Fibroblast of skin of right biceps (primary cell): Measurements from ENCODE around the gene ADAMTSL1.
"Not testable (repeated sequence)": the region's sequence is repeated elsewhere in the genome, so short reads cannot be mapped to it uniquely, and the experiment has no call there.

Experiments used
- DNase-seq: peaks from one replicate; pipeline ENCODE4 v3.0.0-alpha.2; 2013

ADAMTSL1 gene

GRCh38 chr9:18920141-18921084 lies 446.5 kb downstream of the ADAMTSL1 start:
- peak; percentile 52 for DNase-seq

DNA sequence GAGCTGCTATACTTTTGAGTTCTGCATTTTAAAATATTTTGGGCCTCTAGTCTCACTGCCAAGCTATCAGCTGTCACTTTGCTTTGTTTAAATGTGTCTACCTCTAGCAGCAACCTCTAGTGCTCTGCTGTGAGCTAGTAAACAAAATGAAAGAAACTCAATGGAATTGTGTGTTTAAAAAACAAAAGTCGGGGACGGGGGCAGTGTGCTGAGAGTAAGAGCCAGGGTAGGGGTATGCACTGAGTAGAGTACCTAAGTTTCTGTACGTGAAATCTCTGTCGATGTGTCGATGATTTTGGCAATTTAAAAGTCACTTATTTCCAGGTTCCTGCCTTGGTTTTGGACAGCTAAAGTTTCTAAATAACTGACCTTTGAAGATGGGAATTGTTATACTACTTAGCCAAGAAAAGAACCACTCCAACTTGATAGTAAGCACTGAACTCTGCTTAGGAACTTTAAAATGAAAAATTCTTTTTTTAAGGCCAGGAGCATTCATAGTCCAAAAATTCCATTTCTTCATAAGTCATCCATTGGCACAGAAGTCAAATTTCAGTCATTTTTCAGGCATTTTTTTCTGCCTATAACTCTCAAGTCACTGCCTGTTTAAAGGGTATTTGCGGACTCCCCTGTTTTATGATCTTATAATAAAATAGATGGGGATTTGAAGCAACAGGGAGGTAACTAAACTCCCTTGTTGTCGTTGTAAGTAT lies 447.6 kb downstream of the ADAMTSL1 start:
- DNase-seq, result peak; percentile 42

GRCh38 chr9:18922161-18922885 lies 448.4 kb downstream of the ADAMTSL1 start:
- DNase-seq, result no peak

- no peak for DNase-seq
These were observed 449.2 kb downstream of the ADAMTSL1 start for GRCh38 chr9:18923167-18923566.

DNA sequence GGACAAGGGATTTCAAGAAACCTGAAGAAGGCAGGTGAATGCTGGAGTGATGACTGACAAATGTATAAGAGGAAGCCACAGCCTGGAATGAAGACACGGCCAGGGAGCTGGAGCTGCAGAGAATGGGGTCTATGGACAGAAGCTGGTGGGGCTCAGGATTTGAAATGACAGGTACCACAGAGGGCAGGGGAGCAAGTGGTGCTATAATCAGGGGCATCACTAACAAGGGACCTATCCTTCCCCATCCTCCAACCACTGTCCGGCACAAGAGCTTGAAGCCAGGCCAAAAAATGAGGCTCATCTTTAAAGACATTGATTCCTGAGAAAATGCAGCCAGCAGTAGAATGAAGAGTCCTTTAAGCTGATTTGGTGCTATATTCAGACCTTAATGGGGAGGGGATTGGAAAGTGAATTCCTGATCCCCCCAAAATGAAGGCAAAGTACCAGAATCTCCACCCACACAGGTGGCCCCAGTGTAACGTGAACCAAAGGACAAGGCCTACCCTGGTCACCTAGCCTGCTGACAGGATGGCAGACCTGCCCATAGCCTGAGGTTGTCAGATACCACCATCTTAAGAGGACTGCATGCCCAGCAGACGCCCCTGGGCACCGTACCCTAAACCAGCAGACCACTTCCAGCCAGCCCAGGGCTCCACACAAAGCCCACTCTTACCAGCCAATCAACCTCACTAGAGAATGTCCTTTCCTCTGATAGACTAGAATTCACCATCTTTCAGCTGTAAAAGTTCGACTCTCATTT lies 449.9 kb downstream of the ADAMTSL1 start:
- no peak for DNase-seq

GRCh38 chr9:18925880-18926279 lies 451.9 kb downstream of the ADAMTSL1 start:
- no peak for DNase-seq

DNA sequence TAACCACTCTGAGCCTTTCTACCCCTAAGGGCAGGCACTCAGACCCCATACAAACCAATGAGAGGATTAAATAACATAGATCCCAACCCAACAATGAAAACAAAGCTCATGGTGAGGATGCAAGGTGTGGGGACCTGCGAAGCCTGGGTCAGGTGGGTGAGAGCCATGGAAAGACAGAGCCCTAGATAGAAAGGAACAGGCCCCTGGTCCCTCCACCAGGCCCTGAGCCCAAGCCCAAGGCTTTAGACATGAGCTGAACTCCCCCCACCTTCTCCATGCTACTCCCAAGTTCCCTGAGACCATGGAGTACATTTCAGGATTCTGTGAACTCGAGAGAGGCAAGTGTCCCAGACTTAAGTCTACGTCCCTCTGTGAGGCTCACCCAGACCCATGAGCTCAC lies 452.6 kb downstream of the ADAMTSL1 start:
- DNase-seq, result no peak

DNA sequence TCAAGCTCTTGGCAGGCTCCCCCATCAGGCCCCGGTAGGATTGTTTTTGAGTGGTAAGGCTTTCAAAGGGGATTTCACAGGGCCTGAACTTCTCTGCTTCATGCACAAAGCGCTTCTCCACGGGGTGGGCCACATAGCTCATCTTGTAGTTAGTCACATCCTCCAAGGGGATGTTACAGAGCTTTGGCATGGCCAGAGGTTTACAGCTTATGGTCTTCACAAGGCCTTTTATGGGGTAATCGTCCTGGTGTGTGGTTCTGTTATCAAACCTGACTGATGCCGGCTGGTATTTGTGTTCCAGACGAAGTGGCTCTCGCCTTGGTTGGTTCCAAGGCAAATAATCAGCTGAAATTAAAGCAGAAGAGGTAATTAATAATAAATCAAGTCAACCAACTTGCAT lies 454.8 kb downstream of the ADAMTSL1 start:
- DNase-seq, result peak; percentile 28

DNA sequence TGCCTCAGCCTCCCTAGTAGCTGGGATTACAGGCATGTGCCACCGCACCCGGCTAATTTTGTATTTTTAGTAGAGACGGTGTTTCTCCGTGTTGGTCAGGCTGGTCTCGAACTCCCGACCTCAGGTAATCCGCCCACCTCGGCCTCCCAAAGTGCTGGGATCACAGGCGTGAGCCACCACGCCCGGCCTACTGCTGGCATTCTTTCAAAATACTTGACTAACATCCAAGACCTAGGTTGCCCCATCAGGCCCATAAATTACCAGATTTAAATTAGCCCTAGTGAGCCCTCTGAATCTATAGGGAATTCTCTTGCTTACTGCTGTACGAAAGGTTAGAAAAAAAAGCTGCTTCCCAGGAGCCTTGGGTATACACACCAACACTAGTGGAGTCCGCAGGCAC lies 456.7 kb downstream of the ADAMTSL1 start:
- DNase-seq, result not testable (repeated sequence)

DNA sequence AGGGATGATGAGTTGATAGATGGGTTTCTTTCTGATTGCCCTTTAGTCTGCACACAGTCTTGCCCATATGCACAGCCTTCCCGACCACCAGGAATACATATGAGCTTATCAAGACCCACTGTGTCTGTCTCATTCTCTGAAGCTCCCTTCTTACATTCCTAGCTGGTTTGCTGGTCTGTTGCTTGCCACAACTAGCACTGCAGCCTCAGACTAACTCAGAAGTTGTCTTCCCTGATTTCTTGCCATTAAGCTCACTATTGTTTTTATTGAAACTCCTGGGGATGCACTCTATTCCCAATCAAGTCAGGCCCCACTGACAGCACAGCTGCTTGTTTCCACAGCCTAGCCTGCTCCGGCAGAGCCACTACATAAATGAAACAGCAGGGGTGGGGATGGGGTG lies 461.6 kb downstream of the ADAMTSL1 start:
- no peak for DNase-seq

DNA sequence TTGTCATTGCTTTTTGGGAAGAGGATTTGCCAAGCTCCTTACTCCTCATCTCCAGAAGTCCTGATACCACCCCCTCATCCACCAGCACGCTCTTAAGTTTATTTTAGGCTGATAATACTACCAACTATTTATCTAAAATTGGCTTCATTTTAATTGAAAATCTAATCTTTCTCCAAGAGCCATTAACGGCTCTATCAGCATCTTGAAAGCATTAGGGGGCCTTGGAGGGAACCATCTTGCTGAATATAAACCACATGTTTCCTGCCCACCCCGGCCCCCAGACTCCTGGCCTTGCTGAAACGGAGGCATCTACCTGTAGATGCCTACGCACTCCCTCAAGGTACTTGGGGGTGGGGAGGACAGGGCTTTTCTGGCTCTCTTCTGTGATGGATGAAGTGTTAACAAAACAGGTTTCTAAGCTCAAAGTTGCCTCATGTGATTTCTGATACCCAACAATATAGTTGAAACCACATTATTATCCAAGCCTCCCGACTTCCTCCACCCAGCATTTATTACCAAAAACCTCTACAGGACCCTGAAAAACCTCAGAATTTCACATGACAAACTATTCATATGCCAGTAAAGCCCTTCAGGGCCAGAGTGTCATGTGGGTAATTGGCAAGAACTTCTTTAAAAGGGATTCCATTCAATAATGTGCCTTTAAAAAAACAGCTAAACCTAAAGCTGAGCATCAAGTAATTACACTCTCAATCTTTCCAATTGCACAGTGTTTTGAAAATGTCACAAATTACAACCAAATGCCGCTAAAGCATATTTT lies 462.3 kb downstream of the ADAMTSL1 start:
- DNase-seq, result no peak

DNA sequence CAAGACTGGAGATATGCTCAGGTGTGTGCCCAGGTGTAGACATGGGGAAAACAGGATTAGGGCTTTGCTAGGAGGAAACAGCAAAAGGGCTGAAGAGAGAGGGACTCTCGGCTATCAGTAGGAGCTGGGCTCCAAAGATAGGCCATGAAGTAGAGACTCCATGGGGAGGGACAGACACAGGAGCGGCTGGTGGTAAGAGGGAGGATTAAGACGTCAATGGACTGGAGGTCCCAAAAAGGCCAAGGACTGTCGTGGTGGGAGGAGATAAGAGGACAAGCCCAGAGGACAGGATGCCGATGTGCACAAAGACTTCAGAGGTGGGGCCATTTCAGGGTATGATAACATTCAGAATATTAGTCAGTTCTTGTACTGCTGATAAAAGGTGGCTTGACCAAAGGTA lies 466.0 kb downstream of the ADAMTSL1 start:
- no peak for DNase-seq

- DNase-seq, result no peak
These were observed 467.2 kb downstream of the ADAMTSL1 start for GRCh38 chr9:18941060-18941740.

DNA sequence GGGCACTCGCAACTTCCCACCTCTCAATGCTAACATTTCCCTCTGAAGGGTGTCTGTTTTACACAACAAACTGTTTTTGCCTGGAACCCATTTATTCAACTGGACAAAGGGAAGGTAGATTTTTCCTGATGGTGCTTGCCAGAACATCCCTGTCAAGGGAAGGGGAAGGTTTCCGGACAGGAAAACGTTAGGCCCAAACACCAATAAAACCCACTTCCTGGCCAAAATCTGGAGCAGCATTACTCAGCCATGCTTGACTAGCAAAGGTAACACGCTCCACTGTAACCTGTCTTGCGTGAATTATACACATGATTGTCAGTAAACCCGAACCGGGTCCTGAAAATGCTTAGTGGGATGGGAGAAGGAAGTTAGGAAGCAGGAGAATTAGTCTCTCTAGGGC lies 468.8 kb downstream of the ADAMTSL1 start:
- DNase-seq, result no peak

DNA sequence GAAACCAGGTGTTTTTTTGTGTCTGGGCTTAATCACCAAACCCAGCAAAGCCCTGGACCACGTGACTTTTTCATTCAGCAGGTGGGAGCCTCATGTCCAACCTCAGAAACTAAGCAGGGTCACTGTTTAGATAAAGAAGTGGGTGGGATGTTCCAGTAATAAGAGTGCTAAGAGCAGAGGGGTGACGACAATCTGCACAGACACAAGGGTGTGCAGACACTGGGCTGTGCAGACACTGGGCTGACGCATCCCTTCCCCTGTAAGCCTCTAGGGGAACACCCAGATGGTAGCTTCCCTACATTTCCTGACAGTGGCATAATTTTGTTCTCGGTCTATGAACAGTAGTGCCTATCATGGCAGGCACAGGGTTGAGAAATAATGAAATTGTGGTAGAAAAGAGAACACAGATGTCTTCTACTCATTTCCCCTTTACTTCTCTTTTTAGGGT lies 474.0 kb downstream of the ADAMTSL1 start:
- no peak for DNase-seq

DNA sequence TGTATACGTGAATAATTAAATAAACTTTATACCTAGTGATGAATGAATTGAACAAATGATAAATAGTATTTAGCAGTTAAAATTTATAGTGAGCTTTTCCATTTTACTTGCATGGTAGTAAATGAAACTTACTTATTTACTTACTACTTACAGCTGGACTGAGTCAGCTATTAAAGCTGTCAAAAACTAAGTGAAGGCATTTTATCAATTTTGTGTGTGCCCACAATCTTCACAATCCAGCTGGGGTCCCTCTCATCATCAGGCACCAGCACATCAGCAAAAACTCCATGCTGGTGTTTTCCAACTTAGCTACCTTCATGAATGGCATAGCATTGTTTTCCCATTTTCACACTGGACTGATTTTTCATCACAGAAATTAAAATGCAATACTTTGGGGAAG lies 478.0 kb downstream of the ADAMTSL1 start:
- no peak for DNase-seq

GRCh38 chr9:18955626-18956025 lies 481.7 kb downstream of the ADAMTSL1 start:
- DNase-seq, result no peak
